ENCODE measurements around the gene CGAS. TPM values are rescaled to one million over a fixed set of nuclear protein-coding genes. Genes with fewer than 3 reads are reported as not detected.

The CGAS gene
- total RNA-seq, 1 experiment from 2014 or later = 38.4 TPM

- no peak for ATAC-seq
- no peak for DNase-seq (ENCODE audit: low read depth, low spot score)
- Histone ChIP-seq H3K4me1 (ENCODE audit: control insufficient read depth, insufficient read depth, low read length) (no peaks in the 10 kb centered on the region), H3K27me3 (ENCODE audit: control insufficient read depth, insufficient read depth, low read length) (no peaks in the 10 kb centered on the region), H3K27ac (ENCODE audit: low read length) (no peak overlapping the region), H3K36me3 (ENCODE audit: control insufficient read depth, insufficient read depth, low read length) (peaks cover 15% of the 10 kb centered on the region), H3K9me3 (ENCODE audit: control insufficient read depth, insufficient read depth, low read depth, low read length) (no peaks in the 10 kb centered on the region), H3K4me3 (ENCODE audit: low read depth in 2 of 2, low read length in 2 of 2) (no peak overlapping the region)
- intact Hi-C loops (cut with micrococcal nuclease; ENCODE audit: unreplicated experiment) (no loop called here), in situ Hi-C loops (cut with HindIII; ENCODE audit: low pct_unique_long_range_greater_than_20kb, low sequenced_read_pairs) (loop anchor here (25.0 kb wide), 1 partner anchor 135 kb away; no protein-coding TSS in a partner anchor)
- CTCF ChIA-PET = no interaction called here
- POLR2A ChIA-PET = interaction anchor here (0.6 kb wide), 1 partner anchor 43 kb away, joined by 3 read pairs; no protein-coding TSS in a partner anchor
- TF ChIP-seq TCF7L2 (IDR thresholded peaks at IDR 0.05; ENCODE audit: low read depth, low read length) (no peak), SIN3A (IDR thresholded peaks at IDR 0.05; ENCODE audit: borderline replicate concordance, insufficient read depth, low read depth, low read length) (no peak), POLR2AphosphoS5 (IDR thresholded peaks at IDR 0.05; ENCODE audit: low read depth, low read length) (no peak)
- TF ChIP-seq, protein P1, sequence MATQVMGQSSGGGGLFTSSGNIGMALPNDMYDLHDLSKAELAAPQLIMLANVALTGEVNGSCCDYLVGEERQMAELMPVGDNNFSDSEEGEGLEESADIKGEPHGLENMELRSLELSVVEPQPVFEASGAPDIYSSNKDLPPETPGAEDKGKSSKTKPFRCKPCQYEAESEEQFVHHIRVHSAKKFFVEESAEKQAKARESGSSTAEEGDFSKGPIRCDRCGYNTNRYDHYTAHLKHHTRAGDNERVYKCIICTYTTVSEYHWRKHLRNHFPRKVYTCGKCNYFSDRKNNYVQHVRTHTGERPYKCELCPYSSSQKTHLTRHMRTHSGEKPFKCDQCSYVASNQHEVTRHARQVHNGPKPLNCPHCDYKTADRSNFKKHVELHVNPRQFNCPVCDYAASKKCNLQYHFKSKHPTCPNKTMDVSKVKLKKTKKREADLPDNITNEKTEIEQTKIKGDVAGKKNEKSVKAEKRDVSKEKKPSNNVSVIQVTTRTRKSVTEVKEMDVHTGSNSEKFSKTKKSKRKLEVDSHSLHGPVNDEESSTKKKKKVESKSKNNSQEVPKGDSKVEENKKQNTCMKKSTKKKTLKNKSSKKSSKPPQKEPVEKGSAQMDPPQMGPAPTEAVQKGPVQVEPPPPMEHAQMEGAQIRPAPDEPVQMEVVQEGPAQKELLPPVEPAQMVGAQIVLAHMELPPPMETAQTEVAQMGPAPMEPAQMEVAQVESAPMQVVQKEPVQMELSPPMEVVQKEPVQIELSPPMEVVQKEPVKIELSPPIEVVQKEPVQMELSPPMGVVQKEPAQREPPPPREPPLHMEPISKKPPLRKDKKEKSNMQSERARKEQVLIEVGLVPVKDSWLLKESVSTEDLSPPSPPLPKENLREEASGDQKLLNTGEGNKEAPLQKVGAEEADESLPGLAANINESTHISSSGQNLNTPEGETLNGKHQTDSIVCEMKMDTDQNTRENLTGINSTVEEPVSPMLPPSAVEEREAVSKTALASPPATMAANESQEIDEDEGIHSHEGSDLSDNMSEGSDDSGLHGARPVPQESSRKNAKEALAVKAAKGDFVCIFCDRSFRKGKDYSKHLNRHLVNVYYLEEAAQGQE (IDR thresholded peaks at IDR 0.05; ENCODE audit: insufficient read depth in 1 of 2, low read depth in 2 of 2, low read length in 1 of 2) = no peak
- TF ChIP-seq, protein P2, sequence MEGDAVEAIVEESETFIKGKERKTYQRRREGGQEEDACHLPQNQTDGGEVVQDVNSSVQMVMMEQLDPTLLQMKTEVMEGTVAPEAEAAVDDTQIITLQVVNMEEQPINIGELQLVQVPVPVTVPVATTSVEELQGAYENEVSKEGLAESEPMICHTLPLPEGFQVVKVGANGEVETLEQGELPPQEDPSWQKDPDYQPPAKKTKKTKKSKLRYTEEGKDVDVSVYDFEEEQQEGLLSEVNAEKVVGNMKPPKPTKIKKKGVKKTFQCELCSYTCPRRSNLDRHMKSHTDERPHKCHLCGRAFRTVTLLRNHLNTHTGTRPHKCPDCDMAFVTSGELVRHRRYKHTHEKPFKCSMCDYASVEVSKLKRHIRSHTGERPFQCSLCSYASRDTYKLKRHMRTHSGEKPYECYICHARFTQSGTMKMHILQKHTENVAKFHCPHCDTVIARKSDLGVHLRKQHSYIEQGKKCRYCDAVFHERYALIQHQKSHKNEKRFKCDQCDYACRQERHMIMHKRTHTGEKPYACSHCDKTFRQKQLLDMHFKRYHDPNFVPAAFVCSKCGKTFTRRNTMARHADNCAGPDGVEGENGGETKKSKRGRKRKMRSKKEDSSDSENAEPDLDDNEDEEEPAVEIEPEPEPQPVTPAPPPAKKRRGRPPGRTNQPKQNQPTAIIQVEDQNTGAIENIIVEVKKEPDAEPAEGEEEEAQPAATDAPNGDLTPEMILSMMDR (IDR thresholded peaks at IDR 0.05) = no peak
- BruUV-seq (replicated peaks) = no TSS peak
Observed at GRCh38 chr6:73477407-73477806, 25.3 kb upstream of the CGAS start.

DNA sequence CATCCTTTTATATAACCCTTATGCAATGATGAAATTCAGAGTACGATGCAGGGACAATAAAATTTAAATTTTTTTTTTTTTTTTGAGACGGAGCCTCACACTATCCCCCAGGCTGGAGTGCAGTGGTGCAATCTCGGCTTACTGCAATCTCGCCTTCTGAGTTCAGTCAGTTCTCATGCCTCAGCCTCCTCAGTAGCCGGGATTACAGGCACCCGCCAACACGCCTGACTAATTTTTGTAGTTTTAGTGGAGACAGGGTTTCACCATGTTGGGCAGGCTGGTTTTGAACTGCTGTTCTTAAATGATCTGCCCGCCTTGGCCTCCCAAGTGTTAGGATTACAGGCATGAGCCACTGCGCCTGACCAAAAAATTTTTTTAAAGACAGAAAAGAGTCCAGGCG lies 24.6 kb upstream of the CGAS start:
- Histone ChIP-seq H3K4me3 (ENCODE audit: low read depth in 2 of 2, low read length in 2 of 2) (no peak overlapping the region), H3K9me3 (ENCODE audit: control insufficient read depth, insufficient read depth, low read depth, low read length) (no peaks in the 10 kb centered on the region), H3K27me3 (ENCODE audit: control insufficient read depth, insufficient read depth, low read length) (no peaks in the 10 kb centered on the region), H3K27ac (ENCODE audit: low read length) (no peak overlapping the region), H3K4me1 (ENCODE audit: control insufficient read depth, insufficient read depth, low read length) (no peaks in the 10 kb centered on the region), H3K36me3 (ENCODE audit: control insufficient read depth, insufficient read depth, low read length) (peaks cover 19% of the 10 kb centered on the region)
- ATAC-seq (no peak), DNase-seq (ENCODE audit: low read depth, low spot score) (no peak)
- ChIA-PET POLR2A (no interaction called here), CTCF (no interaction called here)
- no TSS peak for BruUV-seq (replicated peaks)
- TF ChIP-seq POLR2AphosphoS5 (IDR thresholded peaks at IDR 0.05; ENCODE audit: low read depth, low read length) (no peak), SIN3A (IDR thresholded peaks at IDR 0.05; ENCODE audit: borderline replicate concordance, insufficient read depth, low read depth, low read length) (no peak), TCF7L2 (IDR thresholded peaks at IDR 0.05; ENCODE audit: low read depth, low read length) (no peak)
- TF ChIP-seq, protein P1 (IDR thresholded peaks at IDR 0.05; ENCODE audit: insufficient read depth in 1 of 2, low read depth in 2 of 2, low read length in 1 of 2) = no peak
- TF ChIP-seq, protein P2 (IDR thresholded peaks at IDR 0.05) = no peak
- in situ Hi-C loops (cut with HindIII; ENCODE audit: low pct_unique_long_range_greater_than_20kb, low sequenced_read_pairs) = loop anchor here (25.0 kb wide), 1 partner anchor 136 kb away; no protein-coding TSS in a partner anchor
- intact Hi-C loops (cut with micrococcal nuclease; ENCODE audit: unreplicated experiment) = no loop called here
